ENCODE data around the gene TACR2. TPM values are rescaled to one million over a fixed set of nuclear protein-coding genes. Genes with fewer than 3 reads are reported as not detected.

Gene TACR2
- total RNA-seq, 4 donors from 2014 or later = 0.25 to 1.2 (median 0.63) TPM

DNA sequence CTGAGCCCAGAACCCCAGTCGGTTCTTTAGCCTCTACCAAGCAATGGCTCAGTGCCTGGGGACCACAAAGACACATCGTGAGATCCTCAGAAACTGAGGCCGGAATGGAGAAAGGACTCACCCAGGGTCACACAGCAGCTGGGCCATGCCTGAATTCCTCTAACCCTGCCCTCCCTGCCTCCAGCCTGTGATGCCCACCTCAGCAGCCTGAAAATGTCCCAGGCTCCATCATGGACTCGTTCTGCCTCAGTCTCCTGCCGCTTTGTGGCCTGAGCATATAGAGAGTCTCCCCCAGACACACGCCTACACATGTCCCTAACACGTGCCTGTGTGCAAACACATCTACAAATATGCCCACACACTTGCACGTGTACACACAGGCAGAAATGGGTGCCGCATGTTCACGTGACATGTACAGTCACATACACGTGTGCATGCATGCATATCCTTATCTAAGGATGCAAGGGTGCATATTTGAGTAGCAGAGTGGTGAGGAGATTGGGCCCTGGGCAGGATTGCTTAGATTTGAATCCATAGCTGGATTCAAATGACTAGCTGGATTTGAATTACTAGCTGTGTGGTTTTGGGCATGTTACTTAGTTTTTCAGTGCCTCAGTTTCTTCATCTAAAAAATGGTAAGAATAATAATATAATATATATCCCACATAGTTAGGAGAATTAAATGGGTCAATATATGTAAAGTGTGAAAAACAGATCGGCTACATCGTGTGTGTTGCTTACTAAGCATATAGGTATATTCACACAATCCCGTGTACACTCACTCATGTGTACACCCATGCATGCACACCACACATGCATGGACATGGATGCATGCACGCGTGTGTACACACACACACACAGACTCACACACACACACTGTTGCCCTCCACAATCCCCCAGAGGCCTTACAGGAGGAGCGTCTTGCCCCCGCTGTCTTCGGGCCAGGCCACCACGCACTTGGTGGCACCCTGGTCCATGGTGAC, 2.4 kb downstream of the TACR2 start:
- no peaks in the 10 kb centered on the region for H3K9me3 ChIP-seq
- WGBS = 86% methylated on average over 18 of the region's 20 CpGs
- H3K27ac ChIP-seq = no peak overlapping the region
- no peak overlapping the region for H3K4me3 ChIP-seq
- DNase-seq (ENCODE audit: low spot score in 2 of 2) = no peak
- TF ChIP-seq, protein P1, sequence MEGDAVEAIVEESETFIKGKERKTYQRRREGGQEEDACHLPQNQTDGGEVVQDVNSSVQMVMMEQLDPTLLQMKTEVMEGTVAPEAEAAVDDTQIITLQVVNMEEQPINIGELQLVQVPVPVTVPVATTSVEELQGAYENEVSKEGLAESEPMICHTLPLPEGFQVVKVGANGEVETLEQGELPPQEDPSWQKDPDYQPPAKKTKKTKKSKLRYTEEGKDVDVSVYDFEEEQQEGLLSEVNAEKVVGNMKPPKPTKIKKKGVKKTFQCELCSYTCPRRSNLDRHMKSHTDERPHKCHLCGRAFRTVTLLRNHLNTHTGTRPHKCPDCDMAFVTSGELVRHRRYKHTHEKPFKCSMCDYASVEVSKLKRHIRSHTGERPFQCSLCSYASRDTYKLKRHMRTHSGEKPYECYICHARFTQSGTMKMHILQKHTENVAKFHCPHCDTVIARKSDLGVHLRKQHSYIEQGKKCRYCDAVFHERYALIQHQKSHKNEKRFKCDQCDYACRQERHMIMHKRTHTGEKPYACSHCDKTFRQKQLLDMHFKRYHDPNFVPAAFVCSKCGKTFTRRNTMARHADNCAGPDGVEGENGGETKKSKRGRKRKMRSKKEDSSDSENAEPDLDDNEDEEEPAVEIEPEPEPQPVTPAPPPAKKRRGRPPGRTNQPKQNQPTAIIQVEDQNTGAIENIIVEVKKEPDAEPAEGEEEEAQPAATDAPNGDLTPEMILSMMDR (IDR thresholded peaks at IDR 0.05) = no peak
- TF ChIP-seq POLR2A (IDR thresholded peaks at IDR 0.05) (no peak), EP300 (IDR thresholded peaks at IDR 0.05) (no peak), POLR2AphosphoS5 (IDR thresholded peaks at IDR 0.05) (no peak)
- H3K4me1 ChIP-seq = peaks cover 8% of the 10 kb centered on the region
- no peaks in the 10 kb centered on the region for H3K27me3 ChIP-seq
- H3K36me3 ChIP-seq = no peaks in the 10 kb centered on the region

DNA sequence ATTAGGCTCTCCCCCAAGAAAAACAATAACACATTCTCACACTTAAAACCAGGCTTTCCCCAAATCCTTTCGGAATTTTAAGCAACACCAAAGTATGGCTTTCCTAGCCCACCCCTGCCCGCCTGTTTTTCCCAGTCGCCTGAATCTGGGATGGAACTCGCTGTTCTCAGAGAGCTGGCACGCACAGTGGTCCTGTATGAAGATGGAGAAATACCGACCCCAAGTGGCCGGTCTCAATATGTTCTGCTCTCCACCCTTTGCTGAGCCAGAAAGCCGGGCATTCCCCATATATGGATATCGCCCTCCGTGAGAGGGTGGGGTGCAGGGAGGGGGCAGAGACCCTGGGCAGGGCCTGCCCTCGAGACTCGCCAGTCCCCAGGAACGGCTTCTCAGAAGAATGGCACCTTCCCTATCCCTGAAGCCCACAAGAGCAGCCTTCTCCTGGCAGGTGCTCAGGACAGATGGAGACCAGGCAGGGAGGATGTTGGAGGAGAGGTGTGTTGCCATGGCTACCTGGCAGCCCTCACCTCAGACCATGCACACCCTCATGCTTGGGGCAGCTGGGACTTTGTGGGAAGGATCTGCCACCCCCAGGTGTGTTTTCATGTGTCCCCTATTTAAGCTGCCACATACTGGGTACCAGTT, 3.4 kb downstream of the TACR2 start:
- Histone ChIP-seq H3K4me3 (no peak overlapping the region), H3K4me1 (peaks cover 13% of the 10 kb centered on the region), H3K9me3 (no peaks in the 10 kb centered on the region), H3K27ac (no peak overlapping the region), H3K36me3 (no peaks in the 10 kb centered on the region), H3K27me3 (no peaks in the 10 kb centered on the region)
- DNase-seq (ENCODE audit: low spot score in 2 of 2) = peak in 1 of 2 donors; percentile 87
- 26% methylated on average over 12 of the region's 13 CpGs for WGBS
- TF ChIP-seq, protein P1 (IDR thresholded peaks at IDR 0.05) = peak in 1 of 2 donors; percentile 29
- TF ChIP-seq POLR2AphosphoS5 (IDR thresholded peaks at IDR 0.05) = no peak
- TF ChIP-seq EP300 (IDR thresholded peaks at IDR 0.05) = no peak

DNA sequence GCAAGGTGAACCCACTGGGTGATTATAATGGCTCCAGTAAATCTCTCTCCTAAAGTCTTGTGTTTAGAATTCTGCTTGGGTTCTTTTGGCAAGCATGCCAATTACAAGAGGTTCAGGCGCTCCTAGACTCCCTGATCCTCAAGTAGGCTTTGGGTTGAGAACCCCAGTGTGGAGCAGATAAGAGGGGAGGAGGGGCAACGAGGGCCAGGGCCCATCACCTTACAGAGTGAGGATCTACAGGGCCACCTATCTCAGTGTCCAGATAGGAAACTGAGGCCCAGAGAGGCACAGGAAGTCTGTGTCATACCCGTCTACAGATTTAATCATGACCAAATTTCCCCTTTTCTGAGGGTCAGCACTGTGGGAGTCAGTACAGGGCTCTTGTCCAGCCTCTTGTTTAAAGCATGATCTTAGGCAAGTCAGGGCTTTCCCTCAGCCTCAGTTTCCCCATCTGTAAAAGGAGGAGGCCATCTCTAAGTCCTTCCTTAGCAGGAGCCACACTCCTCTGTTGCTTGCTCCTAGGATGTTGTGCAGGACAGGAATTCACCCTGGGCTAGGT, 4.4 kb downstream of the TACR2 start:
- no peaks in the 10 kb centered on the region for H3K27me3 ChIP-seq
- no peak overlapping the region for H3K27ac ChIP-seq
- H3K36me3 ChIP-seq = no peaks in the 10 kb centered on the region
- H3K9me3 ChIP-seq = no peaks in the 10 kb centered on the region
- peaks cover 23% of the 10 kb centered on the region for H3K4me1 ChIP-seq
- TF ChIP-seq POLR2AphosphoS5 (IDR thresholded peaks at IDR 0.05) (no peak), POLR2A (IDR thresholded peaks at IDR 0.05) (no peak), EP300 (IDR thresholded peaks at IDR 0.05) (no peak)
- TF ChIP-seq, protein P1 (IDR thresholded peaks at IDR 0.05) = no peak
- 73% methylated on average over 3 of the region's 3 CpGs for WGBS
- H3K4me3 ChIP-seq = no peak overlapping the region
- no peak for DNase-seq (ENCODE audit: low spot score in 2 of 2)

- 49% methylated on average over 4 of the region's 4 CpGs for WGBS
- Histone ChIP-seq H3K27ac (no peak overlapping the region), H3K4me1 (peaks cover 32% of the 10 kb centered on the region)
Measured at GRCh38 chr10:69411476-69411875, 5.2 kb downstream of the TACR2 start.

More at GRCh38 chr10:69411476-69411875, 5.2 kb downstream of the TACR2 start:
- H3K36me3 ChIP-seq = no peaks in the 10 kb centered on the region
- H3K27me3 ChIP-seq = no peaks in the 10 kb centered on the region
- TF ChIP-seq, protein P1 (IDR thresholded peaks at IDR 0.05) = no peak
- TF ChIP-seq POLR2A (IDR thresholded peaks at IDR 0.05) (no peak), EP300 (IDR thresholded peaks at IDR 0.05) (no peak), POLR2AphosphoS5 (IDR thresholded peaks at IDR 0.05) (no peak)
- H3K9me3 ChIP-seq = no peaks in the 10 kb centered on the region
- DNase-seq (ENCODE audit: low spot score in 2 of 2) = no peak
- H3K4me3 ChIP-seq = no peak overlapping the region
